H1 (cell line): ENCODE measurements around the gene TMEM260. TPM values are rescaled to one million over a fixed set of nuclear protein-coding genes. Genes with fewer than 3 reads are reported as not detected.

ENCODE experiments used
- CHD7 ChIP-seq: fragments of 300-600 bp; sonication (generic); IDR thresholded peaks from 2 replicates; pipeline ENCODE4 v1.7.1; 2012; ENCODE audit warnings: low read length, moderate library complexity, mild to moderate bottlenecking, inconsistent platforms; ENCODE audit not compliant: insufficient replicate concordance
- EZH2 ChIP-seq: fragments of 200-600 bp; sonication (generic); IDR thresholded peaks from 2 replicates; pipeline ENCODE4 v1.7.1; 2012; ENCODE audit warnings: low read depth, mild to moderate bottlenecking, moderate library complexity, low read length, inconsistent platforms; ENCODE audit not compliant: severe bottlenecking
- GTF2F1 ChIP-seq: IDR thresholded peaks from 2 replicates; pipeline ENCODE4 v1.6.1; 2012; ENCODE audit warnings: low read depth, low read length, improper control_type of control experiment, borderline replicate concordance
- KDM4A ChIP-seq: IDR thresholded peaks from one replicate; pipeline ENCODE4 v1.7.1; 2012; ENCODE audit warnings: low read depth, mild to moderate bottlenecking, moderate library complexity, low read length, inconsistent platforms; ENCODE audit not compliant: severe bottlenecking
- NRF1 ChIP-seq: IDR thresholded peaks from 2 replicates; pipeline ENCODE4 v1.6.1; 2011; ENCODE audit warnings: mild to moderate bottlenecking, low read depth, low read length, improper control_type of control experiment
- RNF2 ChIP-seq: fragments of 200-900, 300-1000 bp; sonication (generic); IDR thresholded peaks from 2 replicates; pipeline ENCODE4 v1.7.1; 2016; ENCODE audit warnings: borderline replicate concordance, low read depth, mild to moderate bottlenecking, antibody characterized with exemption, low read length; ENCODE audit not compliant: poor library complexity, severe bottlenecking; ENCODE audit errors: missing control alignments
- SP4 ChIP-seq: IDR thresholded peaks from 2 replicates; pipeline ENCODE4 v1.6.1; 2012; ENCODE audit warnings: low read length, inconsistent platforms
- SRF ChIP-seq: IDR thresholded peaks from 2 replicates; pipeline ENCODE4 v1.6.1; 2011; ENCODE audit warnings: mild to moderate bottlenecking, low read depth, low read length, moderate library complexity
- USF2 ChIP-seq: IDR thresholded peaks from 2 replicates; pipeline ENCODE4 v1.6.1; 2011; ENCODE audit warnings: low read length, improper control_type of control experiment
- ZNF274 ChIP-seq: IDR thresholded peaks from 2 replicates; pipeline ENCODE4 v1.7.0; 2012; ENCODE audit warnings: low read length, borderline replicate concordance; ENCODE audit errors: extremely low read depth
- polyA plus RNA-seq, 7 experiments: library from polyadenylated mRNA; depleted of rRNA in 3 of 7; stranded (reverse) in 5 of 7; unstranded in 2 of 7; fragments of >200 nt in 5 of 7; fragments of 200-250 nt in 2 of 7; gene quantifications; 1 replicate in 5 of 7; 2 replicates in 1 of 7; 4 replicates in 1 of 7; pipeline versions ENCODE4 v1.2.1 to v1.2.3, GENCODE V29; 2011 to 2013; ENCODE audit warnings: missing spikeins in 2 of 7, mixed read lengths in 2 of 7
- total RNA-seq: library from RNA; stranded (reverse); fragmentation: NEBNext Ultra II Directional; extraction: Animal tissue kit (Norgen Biotek cat#: 25700); gene quantifications from 2 replicates; pipeline ENCODE4 v1.2.1, GENCODE V29; 2021

TMEM260 gene
- total and polyA plus RNA-seq, 2 of the 8 experiments (the other 6 are each of a cell fraction or from before 2014, with no cell fraction given) = 14.4 to 15.2 TPM

DNA sequence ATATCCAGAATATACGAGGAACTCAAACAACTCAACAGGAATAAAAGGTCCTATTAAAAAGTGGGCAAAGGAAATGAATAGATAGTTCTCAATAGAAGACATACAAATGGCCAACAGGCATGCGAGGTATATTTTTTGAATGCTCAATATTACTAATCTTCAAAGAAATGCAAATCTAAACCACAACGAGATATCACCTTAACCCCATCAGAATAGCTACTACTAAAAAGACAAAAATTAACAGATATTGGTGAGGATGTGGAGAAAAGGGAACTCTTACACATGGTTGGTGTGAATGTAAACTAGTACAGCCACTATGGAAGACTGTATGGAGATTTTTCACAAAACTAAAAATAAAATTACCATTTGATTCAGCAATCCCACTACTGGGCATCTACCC is 99.2 kb downstream of the TMEM260 start (continued):
- TF ChIP-seq CHD7 = no peak
- no peak for TF ChIP-seq USF2
- no peak for TF ChIP-seq RNF2
- TF ChIP-seq ZNF274 = no peak
- no peak for TF ChIP-seq SP4
- TF ChIP-seq NRF1 = no peak
- TF ChIP-seq GTF2F1 = no peak
- no peak for TF ChIP-seq EZH2
- no peak for TF ChIP-seq KDM4A
- TF ChIP-seq SRF = no peak
